Pons (tissue), 1 donor: Measurements from ENCODE around the gene ZSCAN26.

ENCODE experiments used
- DNase-seq: peaks from one replicate; pipeline ENCODE4 v3.0.0-alpha.2; 2016; ENCODE audit warnings: low spot score

ZSCAN26 gene

GRCh38 chr6:28266962-28267694 is at the start of gene ZSCAN26:
TSS of gene ZSCAN26 (plus strand) at chr6:28267143. CDS start at chr6:28271920, 4,777 bp downstream.
- DNase-seq: peak; percentile 91

GRCh38 chr6:28217890-28218289 is 49.1 kb upstream of the ZSCAN26 start:
- DNase-seq: no peak

- peak; percentile 61 for DNase-seq
These were observed 48.4 kb upstream of the ZSCAN26 start for GRCh38 chr6:28218312-28219248.

- no peak for DNase-seq
These were observed 46.4 kb upstream of the ZSCAN26 start for GRCh38 chr6:28220257-28221133.

GRCh38 chr6:28224131-28225055 is 42.5 kb upstream of the ZSCAN26 start:
- DNase-seq: no peak

- DNase-seq: peak; percentile 61
These were observed 41.7 kb upstream of the ZSCAN26 start, which contains the start of gene ZSCAN9 for GRCh38 chr6:28225056-28225834. TSS of gene ZSCAN9 (plus strand) at chr6:28225275. CDS start at chr6:28227085, 1,810 bp downstream.

GRCh38 chr6:28226460-28226859 is 40.5 kb upstream of the ZSCAN26 start:
- DNase-seq: no peak

- DNase-seq: no peak
These were observed 34.2 kb upstream of the ZSCAN26 start for GRCh38 chr6:28232785-28233184.

- DNase-seq: no peak
These were observed 31.0 kb upstream of the ZSCAN26 start for GRCh38 chr6:28235912-28236452.

- DNase-seq: no peak
These were observed 27.3 kb upstream of the ZSCAN26 start for GRCh38 chr6:28239636-28240035.

- no peak for DNase-seq
These were observed 26.5 kb upstream of the ZSCAN26 start for GRCh38 chr6:28240471-28240870.

GRCh38 chr6:28243946-28244345 is 23.0 kb upstream of the ZSCAN26 start:
- no peak for DNase-seq

- DNase-seq: no peak
These were observed 21.6 kb upstream of the ZSCAN26 start for GRCh38 chr6:28245206-28245941.

- no peak for DNase-seq
These were observed 18.0 kb upstream of the ZSCAN26 start for GRCh38 chr6:28248916-28249315.

GRCh38 chr6:28250747-28251146 is 16.2 kb upstream of the ZSCAN26 start:
- no peak for DNase-seq

- DNase-seq: no peak
These were observed 15.3 kb upstream of the ZSCAN26 start for GRCh38 chr6:28251661-28252008.

- DNase-seq: peak; percentile 85
These were observed 14.7 kb upstream of the ZSCAN26 start, which contains the start of gene ZKSCAN4 for GRCh38 chr6:28252009-28252975. TSS of gene ZKSCAN4 (minus strand) at chr6:28252269. CDS start at chr6:28251980, 289 bp downstream.

- DNase-seq: no peak
These were observed 12.8 kb upstream of the ZSCAN26 start for GRCh38 chr6:28254121-28254519.
